GM12875 (cell line): ENCODE measurements around the gene NPRL2.

ENCODE experiments used
- H3K4me3 ChIP-seq: one replicate; pipeline ENCODE4 v1.5.1; 2011; ENCODE audit warnings: low read depth, low read length, control low read depth
- CTCF ChIP-seq: IDR thresholded peaks from 2 replicates; pipeline ENCODE4 v1.5.1; 2011; ENCODE audit warnings: low read depth, mild to moderate bottlenecking, control low read depth, inconsistent platforms, low read length, moderate library complexity, borderline replicate concordance; ENCODE audit not compliant: insufficient read depth

NPRL2 gene

DNA sequence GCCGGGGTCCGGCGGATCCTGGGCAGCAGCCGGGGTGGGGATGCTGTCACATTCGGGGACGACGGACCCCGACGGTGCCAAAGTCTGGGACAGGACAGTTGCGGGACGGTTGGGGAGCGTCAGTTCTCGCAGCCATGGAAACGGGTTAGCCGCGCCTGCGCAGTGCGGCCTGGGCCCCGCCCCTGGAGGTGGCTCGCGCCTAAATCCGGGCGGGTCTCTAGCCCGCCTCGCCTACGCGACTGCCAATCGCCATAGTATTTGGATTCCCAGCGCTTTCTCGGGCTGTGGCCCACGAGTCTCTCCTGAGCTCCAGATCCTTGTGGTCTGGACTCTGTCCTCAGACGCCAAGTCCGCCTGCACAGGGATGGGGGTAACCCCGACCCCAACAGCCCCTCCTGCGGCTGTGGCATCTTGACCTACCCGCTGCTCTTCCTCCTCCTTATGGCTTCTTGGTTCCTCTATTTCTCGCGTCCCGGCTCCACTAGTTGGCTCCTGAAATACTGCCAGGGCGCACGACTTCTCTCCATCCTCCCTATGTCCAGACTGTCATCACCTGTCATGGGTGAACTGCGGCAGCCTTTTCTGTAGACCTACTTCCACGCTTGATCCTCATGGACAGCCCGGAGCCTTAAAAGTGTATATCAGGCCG lies 4.9 kb downstream of the NPRL2 start, which contains the start of gene ZMYND10:
Gene ZMYND10 (minus strand): TSS at position 147 of the 649 bp plus-strand sequence. CDS start 153 bp downstream, outside the sequence.
- TF ChIP-seq CTCF = 0 out of 2 replicates have a peak, but pooled peaks have one; percentile 3
- peak within 1 kb of the TSS; percentile 27 for H3K4me3 ChIP-seq

GRCh38 chr3:50345008-50345407 lies 5.6 kb downstream of the NPRL2 start:
- no peak for TF ChIP-seq CTCF
- H3K4me3 ChIP-seq = no peak overlapping the region

DNA sequence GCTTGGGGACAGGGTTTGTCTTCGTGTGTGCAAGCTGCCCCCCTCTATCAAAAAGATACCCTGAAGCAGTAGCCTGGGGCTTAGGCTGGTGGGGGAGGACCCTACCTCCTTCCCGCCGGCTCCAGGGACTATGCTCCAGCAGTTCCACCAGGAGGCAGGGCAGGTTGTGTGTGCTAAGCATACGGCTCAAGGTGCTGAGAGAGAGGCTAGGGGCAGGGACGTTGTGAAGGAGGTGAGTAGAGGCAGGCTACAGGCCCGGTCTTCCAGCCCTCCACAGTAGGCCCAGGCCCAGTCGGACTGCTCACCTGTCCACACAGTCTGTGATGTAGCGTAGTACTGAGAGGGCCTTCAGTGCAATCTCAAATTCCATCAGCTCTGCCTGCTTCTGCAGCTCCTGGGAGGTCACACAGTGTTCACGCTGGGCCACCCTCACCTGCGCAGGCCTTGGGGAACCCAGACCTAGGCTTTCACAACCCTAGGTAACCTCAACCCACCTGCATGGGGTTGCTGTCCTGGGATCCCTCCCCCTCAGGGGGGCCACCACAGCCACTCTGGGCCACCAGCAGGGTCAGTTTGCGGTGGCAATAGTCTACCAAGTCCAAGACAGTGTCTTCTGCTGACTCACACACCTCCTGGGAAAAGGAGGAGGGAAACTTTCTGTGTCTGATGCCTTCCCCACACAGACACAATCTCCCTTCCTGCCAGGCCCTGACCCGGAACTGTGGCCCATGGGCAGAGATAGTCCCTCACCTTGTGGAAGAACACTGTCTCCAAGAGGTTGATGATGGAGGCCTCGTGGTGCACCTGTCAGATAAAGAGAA lies 7.6 kb downstream of the NPRL2 start:
- TF ChIP-seq CTCF = no peak
- no peak overlapping the region for H3K4me3 ChIP-seq

DNA sequence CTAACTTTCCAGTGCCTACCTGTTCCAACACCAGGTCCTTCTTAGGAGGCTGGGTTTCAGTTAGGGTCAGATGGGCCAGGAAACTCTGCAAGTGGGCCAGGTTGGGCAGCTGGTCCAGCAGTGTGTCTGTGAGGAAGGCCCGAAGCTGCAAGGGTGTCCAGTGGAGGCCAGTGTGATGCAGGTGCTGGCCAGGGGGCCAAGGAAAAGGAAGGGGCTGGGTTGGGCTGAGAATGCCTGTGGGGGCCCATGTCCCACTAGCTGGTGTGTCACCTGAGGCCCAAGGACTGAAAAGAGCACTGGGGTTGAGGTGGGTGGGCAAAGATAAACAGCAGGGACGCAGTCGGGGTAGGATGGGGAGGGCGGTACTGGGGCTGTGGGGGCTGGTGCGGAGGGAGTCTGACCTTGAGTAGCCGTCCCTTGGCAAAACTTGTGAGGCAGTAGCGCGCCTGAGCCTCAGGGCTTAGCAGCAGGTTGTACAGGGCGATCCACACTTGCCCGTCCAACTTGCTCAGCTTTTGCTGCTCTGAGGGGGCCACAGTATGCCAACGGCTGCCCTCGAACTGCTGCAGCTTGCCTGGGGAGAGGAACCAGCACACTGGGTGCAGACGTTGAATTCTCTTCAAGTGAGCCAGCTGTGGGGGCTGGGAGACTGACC lies 8.5 kb downstream of the NPRL2 start:
- H3K4me3 ChIP-seq = no peak overlapping the region
- no peak for TF ChIP-seq CTCF

DNA sequence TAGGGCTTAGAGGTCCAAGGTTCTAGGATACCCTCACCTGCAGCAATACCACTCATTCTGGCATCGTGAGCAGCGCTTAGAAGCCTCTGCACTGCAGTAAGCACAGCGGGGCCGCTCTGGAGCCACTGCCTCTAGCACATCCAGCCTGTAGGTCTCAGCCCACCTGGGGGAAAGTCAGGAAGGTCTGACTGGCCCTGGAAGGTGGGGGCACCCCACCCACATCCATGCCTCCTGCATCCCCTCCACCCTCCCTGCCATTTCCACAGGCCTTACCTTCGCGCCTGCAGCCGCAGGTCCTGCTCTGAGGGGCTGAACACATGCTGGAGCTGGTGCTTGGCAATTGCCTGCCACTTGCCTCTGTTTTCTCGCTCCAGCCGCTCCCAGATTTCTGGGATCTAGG lies 9.0 kb downstream of the NPRL2 start:
- peak overlapping the region; percentile 95 for H3K4me3 ChIP-seq
- no peak for TF ChIP-seq CTCF

- H3K4me3 ChIP-seq = peak within 1 kb of the TSS; percentile 95
- no peak for TF ChIP-seq CTCF
Observed at GRCh38 chr3:50340448-50341329, 9.9 kb downstream of the NPRL2 start, which contains the start of gene RASSF1. RASSF1 (minus strand) TSS chr3:50340836; CDS start chr3:50340805, 31 bp downstream.
